GM18526 (cell line): Measurements from ENCODE around the gene GRIN2A.

Experiments
- POLR2A ChIP-seq: IDR thresholded peaks from 3 replicates; pipeline ENCODE4 v1.6.1; 2011; ENCODE audit not compliant: insufficient read length; ENCODE audit errors: extremely low read depth

Gene GRIN2A

GRCh38 chr16:9874219-9874618, 308.0 kb downstream of the GRIN2A start:
- TF ChIP-seq POLR2A: no peak

- no peak for TF ChIP-seq POLR2A
Observed at GRCh38 chr16:9870962-9871361, 311.3 kb downstream of the GRIN2A start.

- no peak for TF ChIP-seq POLR2A
Observed at GRCh38 chr16:9869776-9870175, 312.5 kb downstream of the GRIN2A start.

GRCh38 chr16:9868606-9869149, 313.6 kb downstream of the GRIN2A start:
- no peak for TF ChIP-seq POLR2A

GRCh38 chr16:9867176-9867575, 315.1 kb downstream of the GRIN2A start:
- no peak for TF ChIP-seq POLR2A

- no peak for TF ChIP-seq POLR2A
Observed at GRCh38 chr16:9864461-9864860, 317.8 kb downstream of the GRIN2A start.

GRCh38 chr16:9862327-9862726, 319.9 kb downstream of the GRIN2A start:
- TF ChIP-seq POLR2A: no peak

- TF ChIP-seq POLR2A: no peak
Observed at GRCh38 chr16:9860876-9861275, 321.4 kb downstream of the GRIN2A start.

- no peak for TF ChIP-seq POLR2A
Observed at GRCh38 chr16:9859701-9860327, 322.4 kb downstream of the GRIN2A start.

GRCh38 chr16:9854675-9855074, 327.6 kb downstream of the GRIN2A start:
- TF ChIP-seq POLR2A: no peak

GRCh38 chr16:9852003-9852402, 330.2 kb downstream of the GRIN2A start:
- no peak for TF ChIP-seq POLR2A

GRCh38 chr16:9850817-9851216, 331.4 kb downstream of the GRIN2A start:
- TF ChIP-seq POLR2A: no peak

- TF ChIP-seq POLR2A: no peak
Observed at GRCh38 chr16:9849697-9850245, 332.5 kb downstream of the GRIN2A start.

- no peak for TF ChIP-seq POLR2A
Observed at GRCh38 chr16:9847146-9847545, 335.1 kb downstream of the GRIN2A start.

GRCh38 chr16:9846362-9847099, 335.7 kb downstream of the GRIN2A start:
- TF ChIP-seq POLR2A: no peak
